ENCODE measurements around the gene HCCS.

HCCS gene

GRCh38 chrX:11124112-11124511 is 13.0 kb downstream of the HCCS start:
- DNase-seq: no peak

DNA sequence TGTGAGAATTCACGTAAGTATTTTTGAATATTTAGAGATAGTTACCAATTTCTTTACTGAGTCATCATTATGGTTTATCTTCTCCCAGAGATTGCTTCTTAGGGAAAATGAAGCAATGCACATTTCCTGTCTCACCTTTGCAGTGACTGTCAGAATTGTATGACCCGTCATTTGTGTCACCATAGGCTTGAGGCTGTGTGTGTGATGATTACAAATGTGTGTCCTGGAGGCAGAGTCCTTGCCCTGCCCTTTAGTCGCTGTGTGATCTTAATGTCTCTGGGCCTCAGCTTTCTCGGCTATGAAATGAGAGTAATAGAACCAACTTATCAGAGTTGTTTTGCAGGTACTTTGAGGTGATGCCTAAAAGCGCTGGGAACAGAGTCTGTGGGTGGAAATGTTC is 13.9 kb downstream of the HCCS start:
- DNase-seq: no peak

- DNase-seq: no peak
Observed at GRCh38 chrX:11129534-11130105, 18.5 kb downstream of the HCCS start.

GRCh38 chrX:11130136-11130535 is 19.0 kb downstream of the HCCS start:
- no peak for DNase-seq

- no peak for DNase-seq
Observed at GRCh38 chrX:11131146-11131545, 20.0 kb downstream of the HCCS start.

GRCh38 chrX:11135564-11136185 is 24.5 kb downstream of the HCCS start:
- no peak for DNase-seq

DNA sequence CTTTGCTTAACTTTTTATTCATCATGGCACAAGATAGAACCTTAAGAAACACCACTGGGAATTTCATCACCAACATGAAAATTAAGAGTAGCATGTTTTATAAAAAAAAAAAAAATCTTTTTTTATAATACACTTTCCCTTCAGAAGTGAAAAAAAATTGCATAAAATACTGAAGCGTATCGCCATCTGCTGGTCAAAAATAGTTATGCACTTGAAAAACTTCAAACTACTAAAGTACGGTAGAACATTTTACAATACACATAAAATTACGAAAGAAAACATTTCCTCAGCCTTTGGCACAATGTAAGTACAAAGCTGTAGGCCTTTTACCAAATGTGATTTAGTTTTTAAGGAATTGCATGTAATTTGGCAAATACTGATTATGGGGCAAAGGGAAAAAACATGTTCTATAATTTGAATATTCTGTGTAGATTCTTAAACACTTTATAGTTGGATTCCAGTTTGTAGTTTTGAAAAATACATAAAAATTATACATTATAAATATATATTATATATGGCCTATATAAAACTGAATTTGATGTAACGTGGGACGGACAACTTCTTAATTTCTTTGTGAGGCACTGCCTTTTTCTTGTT is 26.5 kb downstream of the HCCS start:
- no peak for DNase-seq

DNA sequence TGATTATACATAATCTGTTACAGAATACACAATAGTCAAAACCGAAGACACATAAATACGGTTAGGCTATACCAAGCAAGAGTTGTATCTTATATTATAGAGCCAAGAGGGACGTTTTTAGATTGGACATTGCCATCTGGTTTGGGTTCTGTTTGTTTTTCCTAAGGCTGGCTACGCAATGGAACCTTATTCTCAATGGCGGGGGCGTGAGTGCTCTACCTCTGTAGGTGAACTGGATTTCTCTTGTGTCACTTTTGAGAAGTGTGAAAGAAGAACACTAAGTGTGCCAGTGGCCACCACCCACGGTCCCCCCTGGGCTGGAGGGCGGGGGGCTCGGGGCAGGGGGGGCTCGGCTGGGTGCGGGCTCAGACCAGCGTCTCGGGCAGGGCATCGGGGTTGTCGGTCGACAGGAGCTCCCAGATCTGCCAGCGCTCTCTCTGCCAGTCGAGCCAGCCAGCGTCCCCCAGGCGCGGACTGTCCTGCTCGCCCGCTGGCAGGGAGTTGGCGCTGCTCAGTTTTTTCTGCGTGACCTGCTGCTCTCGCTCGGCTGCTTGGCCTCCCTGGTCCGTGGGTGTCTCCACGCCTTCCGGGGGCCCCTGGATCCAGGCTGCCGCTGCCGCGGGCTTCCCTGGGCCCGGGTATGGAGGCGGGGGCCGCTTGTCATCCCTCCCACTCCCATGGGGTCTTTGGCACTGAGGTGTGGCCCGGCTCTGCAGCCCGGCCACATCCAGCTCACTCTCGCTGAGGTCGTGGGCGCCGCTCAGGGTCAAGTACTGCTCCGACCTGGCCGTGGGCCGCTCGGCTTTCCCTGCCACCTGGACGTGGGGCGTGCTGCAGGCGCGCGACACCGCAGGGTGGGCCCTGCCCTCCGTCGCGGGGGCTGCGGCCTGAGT is 27.6 kb downstream of the HCCS start:
- DNase-seq: no peak

DNA sequence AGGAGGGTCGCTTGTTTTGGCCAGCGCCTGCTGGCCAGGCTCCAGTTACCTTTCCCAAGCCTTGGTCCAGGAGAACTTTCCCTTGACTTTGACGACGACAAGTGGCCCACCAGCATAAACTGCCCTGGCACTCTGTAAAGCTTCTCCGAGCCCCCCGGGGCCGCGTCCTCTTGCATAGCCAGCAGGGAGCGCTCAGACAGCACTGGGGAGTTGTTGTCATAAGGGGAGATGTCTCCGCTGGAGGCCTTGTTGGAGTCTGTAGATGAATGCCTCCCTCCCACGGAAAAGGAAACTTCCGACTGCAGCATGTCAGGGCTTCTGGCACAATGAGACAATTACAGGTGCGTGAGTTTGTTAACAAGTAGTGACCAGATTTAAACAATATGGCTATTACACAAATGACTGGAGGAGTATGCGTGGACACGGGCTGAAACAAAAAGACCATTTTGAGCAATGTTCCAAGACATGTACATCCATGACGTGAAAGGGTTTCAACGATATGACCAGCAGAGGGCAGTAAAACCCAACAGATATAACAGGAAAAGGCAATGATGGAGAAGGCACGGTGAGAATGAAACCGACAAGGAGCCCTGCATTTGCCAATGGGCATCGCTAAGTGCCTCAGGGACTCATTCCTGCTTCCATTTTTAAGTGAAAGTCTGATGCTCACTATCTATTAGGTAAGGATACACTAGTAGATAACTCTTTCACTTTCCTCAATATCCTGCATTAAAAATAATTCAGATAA is 33.0 kb downstream of the HCCS start:
- DNase-seq: no peak

DNA sequence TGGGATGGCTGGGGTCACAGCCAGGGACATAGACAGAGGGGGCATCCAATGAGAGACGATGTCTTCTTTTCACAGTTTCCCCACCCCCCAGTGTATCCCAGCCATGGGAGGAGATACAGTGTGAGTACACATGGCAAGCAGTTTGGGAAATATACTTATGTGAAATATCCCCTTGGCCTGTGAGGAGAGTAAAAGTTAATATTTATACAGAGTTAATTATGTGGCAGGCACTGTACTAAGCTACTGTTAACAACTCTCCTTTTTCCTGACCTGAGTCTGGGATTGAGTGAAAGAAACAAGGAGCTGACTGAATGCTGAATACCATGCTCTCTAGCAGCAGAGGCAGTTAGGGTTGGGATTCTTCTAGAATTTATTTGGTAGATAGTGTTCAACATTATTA is 35.3 kb downstream of the HCCS start:
- no peak for DNase-seq

DNA sequence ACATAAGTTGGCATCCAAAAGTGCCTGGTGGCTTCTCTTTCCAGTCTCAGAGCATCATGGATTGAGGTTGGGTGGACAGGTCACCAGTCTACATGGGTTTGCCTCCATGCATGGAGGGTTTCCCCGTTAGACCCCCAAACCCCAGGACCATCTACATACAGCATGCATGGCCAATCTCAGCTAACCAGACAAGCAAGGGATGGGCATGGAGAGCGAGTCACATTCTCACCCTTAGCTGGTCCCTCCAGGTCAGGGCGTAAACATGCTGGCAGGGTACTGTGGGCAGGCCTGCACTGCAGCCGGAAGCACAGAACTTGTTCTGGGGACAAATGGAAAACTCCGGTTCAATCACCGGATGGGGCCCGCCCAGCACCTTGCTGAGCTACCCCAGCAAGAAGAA is 37.3 kb downstream of the HCCS start:
- DNase-seq: no peak

DNA sequence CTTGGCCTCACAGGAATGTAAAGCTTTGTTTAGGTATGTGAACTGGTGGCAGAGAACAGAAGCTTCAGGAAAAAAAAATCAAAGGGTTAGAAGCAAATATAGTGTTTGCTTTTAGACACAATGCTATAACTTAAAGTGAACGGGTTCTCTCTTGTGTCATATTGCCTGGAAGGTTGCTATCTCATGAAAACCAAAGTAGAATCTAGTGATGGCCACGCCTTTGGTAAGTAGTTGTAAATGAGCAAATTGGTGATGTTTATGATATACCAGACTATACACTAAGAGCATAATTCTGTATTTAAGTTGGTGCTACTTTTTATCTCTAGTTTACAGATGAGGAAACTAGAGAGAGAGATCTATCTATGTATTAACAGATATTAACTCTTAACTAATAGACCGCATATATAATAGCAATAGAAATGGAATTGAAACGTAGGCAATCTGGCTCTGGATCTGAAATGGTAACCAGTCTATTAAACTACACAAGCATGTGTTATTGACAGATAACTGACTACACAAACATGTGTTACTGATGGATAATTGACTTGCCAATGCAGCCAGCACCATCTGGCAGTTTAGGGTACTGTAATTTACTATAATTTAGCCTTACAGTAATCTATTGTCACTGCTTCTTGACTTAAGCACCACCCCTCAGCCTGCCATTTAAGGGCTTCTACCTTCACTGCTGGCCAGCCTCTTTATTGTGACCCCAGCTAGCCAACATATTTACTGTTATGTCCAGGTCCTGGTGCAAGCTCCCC is 40.8 kb downstream of the HCCS start:
- DNase-seq: no peak

DNA sequence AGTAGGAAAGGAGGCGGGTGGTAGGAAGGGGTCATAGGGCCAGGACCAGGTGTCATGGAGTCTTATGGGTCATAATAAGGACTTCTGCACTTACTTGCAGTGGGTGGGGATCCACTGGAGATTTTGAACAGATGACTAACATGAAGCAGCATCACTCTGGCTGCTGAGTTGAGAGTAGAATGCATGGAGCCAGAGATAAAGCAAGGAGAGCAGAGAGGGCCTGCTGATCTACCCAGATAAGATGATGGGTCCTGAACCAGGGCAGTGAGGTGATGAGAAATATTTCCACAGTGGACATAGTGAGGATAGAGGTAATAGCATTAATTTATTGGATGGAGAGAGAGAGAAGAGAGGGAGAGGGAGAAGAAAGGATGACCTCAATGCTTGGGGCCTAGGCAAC is 48.0 kb downstream of the HCCS start:
- DNase-seq: no peak

GRCh38 chrX:11164433-11164832 is 53.3 kb downstream of the HCCS start:
- DNase-seq: no peak

- no peak for DNase-seq
Observed at GRCh38 chrX:11171956-11172355, 60.8 kb downstream of the HCCS start.

DNA sequence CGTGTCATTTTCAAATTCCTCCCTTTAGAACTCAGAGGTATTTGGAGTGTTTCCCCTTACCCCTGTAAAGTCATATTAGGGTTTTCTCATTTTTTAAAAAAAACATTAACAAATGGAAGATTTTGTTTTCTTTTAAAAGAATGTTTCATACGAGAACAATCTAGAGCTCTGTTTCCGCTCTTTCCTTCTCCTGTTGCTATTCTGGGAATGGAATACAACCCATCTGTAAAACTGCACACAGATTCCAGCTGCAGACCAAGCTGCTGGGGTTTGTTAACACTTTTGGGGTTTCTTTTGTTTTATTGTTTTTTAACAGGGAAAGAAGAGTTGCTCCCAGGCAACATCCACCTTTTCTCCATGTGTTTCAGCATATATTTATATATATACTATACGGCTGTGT is 61.3 kb downstream of the HCCS start:
- DNase-seq: no peak
